ENCODE results near the gene IKZF3. TPM values are rescaled to one million over a fixed set of nuclear protein-coding genes. Genes with fewer than 3 reads are reported as not detected.

IKZF3 gene
- total RNA-seq, 1 donor, result not detected

DNA sequence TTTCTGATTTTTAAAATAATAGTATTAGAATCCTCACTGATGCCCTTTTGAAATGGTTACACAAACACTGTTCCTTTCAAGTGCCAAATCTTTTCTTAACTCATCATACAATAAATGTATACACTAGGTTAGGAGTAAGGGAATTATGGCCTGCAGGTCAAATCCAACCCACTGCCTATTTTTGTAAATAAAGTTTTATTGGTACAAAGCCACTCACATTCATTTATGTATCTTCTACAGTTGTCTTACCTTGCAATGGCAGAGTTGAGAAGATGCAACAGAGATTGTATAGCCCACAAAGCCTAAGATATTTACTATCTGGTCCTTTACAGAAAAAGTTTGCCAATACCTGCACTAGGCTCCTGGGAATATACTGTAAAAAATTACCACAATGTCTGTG lies 47.8 kb downstream of the IKZF3 start:
- no peak for DNase-seq (ENCODE audit: low read depth)
- TF ChIP-seq, protein P1, sequence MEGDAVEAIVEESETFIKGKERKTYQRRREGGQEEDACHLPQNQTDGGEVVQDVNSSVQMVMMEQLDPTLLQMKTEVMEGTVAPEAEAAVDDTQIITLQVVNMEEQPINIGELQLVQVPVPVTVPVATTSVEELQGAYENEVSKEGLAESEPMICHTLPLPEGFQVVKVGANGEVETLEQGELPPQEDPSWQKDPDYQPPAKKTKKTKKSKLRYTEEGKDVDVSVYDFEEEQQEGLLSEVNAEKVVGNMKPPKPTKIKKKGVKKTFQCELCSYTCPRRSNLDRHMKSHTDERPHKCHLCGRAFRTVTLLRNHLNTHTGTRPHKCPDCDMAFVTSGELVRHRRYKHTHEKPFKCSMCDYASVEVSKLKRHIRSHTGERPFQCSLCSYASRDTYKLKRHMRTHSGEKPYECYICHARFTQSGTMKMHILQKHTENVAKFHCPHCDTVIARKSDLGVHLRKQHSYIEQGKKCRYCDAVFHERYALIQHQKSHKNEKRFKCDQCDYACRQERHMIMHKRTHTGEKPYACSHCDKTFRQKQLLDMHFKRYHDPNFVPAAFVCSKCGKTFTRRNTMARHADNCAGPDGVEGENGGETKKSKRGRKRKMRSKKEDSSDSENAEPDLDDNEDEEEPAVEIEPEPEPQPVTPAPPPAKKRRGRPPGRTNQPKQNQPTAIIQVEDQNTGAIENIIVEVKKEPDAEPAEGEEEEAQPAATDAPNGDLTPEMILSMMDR (IDR thresholded peaks at IDR 0.05; ENCODE audit: insufficient read depth, low read length), result no peak
- no peak overlapping the region for H3K4me3 ChIP-seq (ENCODE audit: low read depth, low read length)

DNA sequence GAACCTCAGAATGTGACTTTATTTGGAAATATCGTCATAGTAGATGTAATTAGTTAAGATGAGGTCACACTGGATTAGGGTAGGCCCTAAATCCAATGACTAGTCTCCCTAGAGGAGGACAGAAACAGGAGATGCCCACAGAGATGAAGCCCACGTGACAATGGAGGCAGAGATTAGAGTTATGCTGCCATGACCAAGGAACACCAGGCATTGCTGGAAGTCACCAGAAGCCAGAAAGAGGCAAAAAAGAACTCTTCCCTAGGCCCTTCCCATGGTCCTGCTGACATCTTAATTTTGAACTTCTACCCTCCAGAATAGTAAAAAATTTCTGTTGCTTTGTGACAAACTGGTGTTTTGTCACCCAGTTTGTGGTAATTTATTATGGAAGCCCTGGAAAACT lies 49.6 kb downstream of the IKZF3 start:
- DNase-seq (ENCODE audit: low read depth), result no peak
- H3K4me3 ChIP-seq (ENCODE audit: low read depth, low read length), result no peak overlapping the region
- TF ChIP-seq, protein P1 (IDR thresholded peaks at IDR 0.05; ENCODE audit: insufficient read depth, low read length), result no peak

DNA sequence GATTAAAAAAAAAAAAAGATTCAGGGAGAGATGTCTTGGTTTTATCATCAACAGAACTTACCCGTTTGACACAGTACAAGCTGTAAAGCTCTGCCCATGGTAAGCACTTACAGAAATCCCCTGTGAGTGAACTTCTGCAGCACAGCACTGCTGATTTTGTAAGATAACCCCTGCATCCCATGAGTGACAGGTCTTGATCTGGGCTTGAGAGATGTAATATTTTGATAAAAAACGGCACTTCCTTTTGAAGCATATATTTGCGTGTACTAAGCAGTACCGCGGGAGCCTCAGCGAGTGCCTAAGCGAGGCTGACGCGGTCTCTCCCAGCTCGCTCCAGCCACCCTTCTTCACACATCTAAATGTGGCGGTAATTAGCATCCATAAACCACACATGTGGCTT lies 50.5 kb downstream of the IKZF3 start:
- H3K4me3 ChIP-seq (ENCODE audit: low read depth, low read length), result no peak overlapping the region
- DNase-seq (ENCODE audit: low read depth), result no peak
- TF ChIP-seq, protein P1 (IDR thresholded peaks at IDR 0.05; ENCODE audit: insufficient read depth, low read length), result no peak

DNA sequence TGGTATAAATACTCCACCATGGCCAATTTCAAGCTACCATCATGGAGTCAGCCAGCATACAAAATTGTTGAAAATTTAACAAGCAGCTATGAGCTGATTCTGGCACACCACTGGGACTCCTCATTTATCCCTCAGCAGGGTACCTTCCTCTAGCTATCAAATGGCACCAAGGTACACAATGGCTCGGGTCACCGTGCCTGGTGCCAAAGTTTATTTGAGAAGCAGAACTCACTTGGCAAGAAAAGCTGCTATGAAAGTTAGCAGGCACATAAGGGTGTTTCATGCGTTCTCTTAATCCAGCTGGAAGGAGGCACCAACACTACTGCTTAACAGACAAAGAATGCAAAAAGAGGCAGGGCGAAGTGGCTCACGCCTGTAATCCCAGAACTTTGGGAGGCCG lies 51.6 kb downstream of the IKZF3 start:
- TF ChIP-seq, protein P1 (IDR thresholded peaks at IDR 0.05; ENCODE audit: insufficient read depth, low read length), result no peak
- no peak for DNase-seq (ENCODE audit: low read depth)
- H3K4me3 ChIP-seq (ENCODE audit: low read depth, low read length), result no peak overlapping the region

DNA sequence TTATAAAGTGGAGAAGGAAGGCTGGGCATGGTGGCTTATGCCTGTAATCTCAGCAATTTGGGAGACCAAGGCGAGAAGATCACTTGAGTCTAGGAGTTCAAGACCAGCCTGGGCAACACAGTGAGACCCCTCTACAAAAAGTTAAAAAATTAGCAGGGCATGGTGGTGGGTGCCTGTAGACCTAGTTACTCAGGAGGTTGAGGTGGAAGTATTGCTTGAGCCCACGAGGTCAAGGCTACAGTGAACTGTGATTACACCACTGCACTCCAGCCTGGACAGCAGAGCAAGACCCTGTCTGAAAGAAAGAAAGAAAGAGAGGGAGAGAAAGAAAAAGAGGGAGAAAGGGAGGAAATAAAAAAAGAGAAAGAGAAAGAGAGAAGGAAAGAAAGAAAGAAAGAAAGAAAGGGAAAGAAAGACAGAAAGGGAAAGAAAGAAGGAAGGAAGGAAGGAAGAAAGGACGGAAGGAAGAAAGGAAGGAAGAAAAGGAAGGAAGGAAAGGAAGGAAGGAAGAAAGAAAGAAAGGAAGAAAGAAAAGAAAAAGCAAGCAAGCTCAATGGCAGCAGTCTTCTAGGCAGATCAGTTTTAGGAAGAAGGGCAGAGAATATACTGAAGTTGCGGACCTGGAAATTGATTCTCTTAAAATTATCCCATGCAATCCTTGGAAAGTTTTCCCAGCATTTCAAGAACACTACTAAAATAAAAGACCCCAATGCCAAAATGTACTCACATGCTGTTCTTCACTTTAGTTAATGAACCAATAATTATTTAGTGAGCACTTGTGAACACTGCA lies 53.0 kb downstream of the IKZF3 start:
- TF ChIP-seq, protein P1 (IDR thresholded peaks at IDR 0.05; ENCODE audit: insufficient read depth, low read length), result no peak
- no peak for DNase-seq (ENCODE audit: low read depth)
- H3K4me3 ChIP-seq (ENCODE audit: low read depth, low read length), result no peak overlapping the region

DNA sequence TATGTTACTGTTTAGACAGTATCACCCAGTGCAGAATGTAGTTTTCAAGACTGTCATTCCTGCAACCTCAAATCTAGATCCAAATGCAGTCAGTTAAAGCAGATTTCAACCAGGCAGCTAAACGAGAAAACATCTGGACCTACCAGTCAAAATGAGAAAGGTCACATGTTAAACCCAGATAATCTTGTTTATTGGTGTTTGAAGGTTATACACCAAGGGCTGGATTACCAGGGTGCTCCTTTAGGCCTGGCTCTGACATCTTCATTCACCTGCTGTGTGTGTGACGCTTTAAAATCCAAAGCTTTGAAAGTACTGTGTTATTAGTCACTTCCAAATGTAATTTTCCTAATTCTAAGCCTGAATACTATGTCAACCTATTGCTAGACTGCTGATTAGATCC lies 54.9 kb downstream of the IKZF3 start:
- no peak for DNase-seq (ENCODE audit: low read depth)
- TF ChIP-seq, protein P1 (IDR thresholded peaks at IDR 0.05; ENCODE audit: insufficient read depth, low read length), result no peak
- no peak overlapping the region for H3K4me3 ChIP-seq (ENCODE audit: low read depth, low read length)
